HFF-Myc (cell line): ENCODE results near the gene NREP.

Experiments
- DNase-seq: peaks from one replicate; pipeline ENCODE4 v3.0.0-alpha.2; 2011; ENCODE audit warnings: low read depth; ENCODE audit errors: extremely low read depth
- H3K4me3 ChIP-seq: replicated peaks from 2 replicates; pipeline ENCODE4 v1.5.1; 2011; ENCODE audit warnings: low read depth, mild to moderate bottlenecking, control low read depth, low read length
- CTCF ChIP-seq: IDR thresholded peaks from 2 replicates; pipeline ENCODE4 v1.5.1; 2012; ENCODE audit warnings: mild to moderate bottlenecking, low read depth, low read length, control low read depth; ENCODE audit errors: missing control alignments

NREP gene

GRCh38 chr5:111742177-111742994 lies 14.6 kb downstream of the NREP start:
- DNase-seq = peak; percentile 88
- no peak overlapping the region for H3K4me3 ChIP-seq
- TF ChIP-seq CTCF = no peak

- no peak for TF ChIP-seq CTCF
- DNase-seq = no peak
- no peak overlapping the region for H3K4me3 ChIP-seq
Measured at GRCh38 chr5:111741278-111741677, 15.7 kb downstream of the NREP start.

GRCh38 chr5:111739416-111739815 lies 17.6 kb downstream of the NREP start:
- no peak overlapping the region for H3K4me3 ChIP-seq
- no peak for DNase-seq
- TF ChIP-seq CTCF = no peak

- no peak for DNase-seq
- TF ChIP-seq CTCF = no peak
- H3K4me3 ChIP-seq = no peak overlapping the region
Measured at GRCh38 chr5:111738118-111738517, 18.9 kb downstream of the NREP start.

- no peak for DNase-seq
- no peak for TF ChIP-seq CTCF
- H3K4me3 ChIP-seq = no peak overlapping the region
Measured at GRCh38 chr5:111737716-111738115, 19.3 kb downstream of the NREP start.

GRCh38 chr5:111735583-111736270 lies 21.3 kb downstream of the NREP start:
- TF ChIP-seq CTCF = no peak
- DNase-seq = peak; percentile 77
- no peak overlapping the region for H3K4me3 ChIP-seq
